GM18502 (cell line): ENCODE results near the gene LOXL3.
"Not testable (repeated sequence)": the region's sequence is repeated elsewhere in the genome, so short reads cannot be mapped to it uniquely, and the experiment has no call there.

ENCODE experiments used
- ATAC-seq: cut with Tn5 transposase; IDR thresholded peaks from one replicate; pipeline ENCODE4 v1.9.1; 2021; ENCODE audit warnings: mild to moderate bottlenecking; ENCODE audit not compliant: unreplicated experiment, poor library complexity

The LOXL3 gene

DNA sequence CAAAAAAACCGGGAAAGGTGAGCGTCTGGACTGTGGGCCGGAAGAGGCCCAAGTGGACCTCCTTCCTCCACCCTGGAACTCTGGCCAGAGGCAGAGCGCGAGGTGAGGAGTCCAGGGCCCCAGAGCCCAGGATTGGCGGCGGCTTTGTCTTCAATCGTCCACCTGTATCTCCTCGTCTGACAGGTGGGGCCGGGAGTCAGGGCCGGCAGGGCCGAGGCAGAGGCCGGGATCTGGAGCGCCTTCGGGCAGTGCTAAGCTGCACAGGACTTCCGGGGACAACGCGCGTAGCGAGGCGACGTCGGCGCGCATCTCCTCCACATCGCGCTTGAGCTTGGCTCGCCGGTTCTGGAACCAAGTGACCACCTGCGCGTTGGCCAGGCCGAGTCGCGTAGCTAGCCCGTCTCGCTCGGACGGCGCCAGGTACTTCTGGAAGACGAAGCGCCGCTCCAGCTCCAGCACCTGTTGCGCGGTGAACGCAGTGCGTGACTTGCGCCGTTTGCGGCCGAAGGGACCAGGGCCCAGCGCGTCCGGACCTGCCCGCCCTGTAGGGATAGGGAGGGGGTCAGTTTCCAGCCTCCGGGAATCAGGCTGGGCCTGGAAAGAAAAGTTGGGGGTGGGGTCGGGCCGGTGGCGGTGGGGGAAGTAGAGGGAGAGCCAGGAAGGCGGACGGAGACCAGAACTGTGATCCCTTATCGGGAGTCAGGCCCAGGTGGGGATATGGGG is 55.8 kb downstream of the LOXL3 start:
- no peak for ATAC-seq

GRCh38 chr2:74496997-74497776 is 56.6 kb downstream of the LOXL3 start:
- no peak for ATAC-seq

- no peak for ATAC-seq
Measured at GRCh38 chr2:74495440-74495839, 58.3 kb downstream of the LOXL3 start.

GRCh38 chr2:74493546-74493945 is 60.2 kb downstream of the LOXL3 start:
- no peak for ATAC-seq

GRCh38 chr2:74491648-74492544 is 61.8 kb downstream of the LOXL3 start:
- no peak for ATAC-seq

DNA sequence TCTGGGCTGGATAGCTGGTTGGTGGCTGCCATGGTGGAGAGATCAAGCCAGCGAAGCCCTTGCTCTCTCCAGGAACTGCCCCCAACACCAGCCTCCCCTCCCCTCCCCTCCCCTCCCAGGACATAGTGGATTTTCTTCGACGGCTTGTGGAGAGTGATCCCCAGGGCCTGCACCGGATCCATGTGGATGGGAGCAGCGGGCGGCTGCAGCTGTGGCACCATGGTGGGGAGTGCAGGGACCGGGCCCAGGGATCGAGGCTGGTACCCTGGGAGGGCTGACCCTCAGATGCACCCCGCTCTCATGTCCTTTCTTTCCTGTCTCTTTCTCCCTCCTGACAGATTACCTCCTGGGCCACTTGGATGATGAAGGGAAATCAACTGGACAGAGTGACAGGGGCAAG is 63.8 kb downstream of the LOXL3 start:
- ATAC-seq: no peak

DNA sequence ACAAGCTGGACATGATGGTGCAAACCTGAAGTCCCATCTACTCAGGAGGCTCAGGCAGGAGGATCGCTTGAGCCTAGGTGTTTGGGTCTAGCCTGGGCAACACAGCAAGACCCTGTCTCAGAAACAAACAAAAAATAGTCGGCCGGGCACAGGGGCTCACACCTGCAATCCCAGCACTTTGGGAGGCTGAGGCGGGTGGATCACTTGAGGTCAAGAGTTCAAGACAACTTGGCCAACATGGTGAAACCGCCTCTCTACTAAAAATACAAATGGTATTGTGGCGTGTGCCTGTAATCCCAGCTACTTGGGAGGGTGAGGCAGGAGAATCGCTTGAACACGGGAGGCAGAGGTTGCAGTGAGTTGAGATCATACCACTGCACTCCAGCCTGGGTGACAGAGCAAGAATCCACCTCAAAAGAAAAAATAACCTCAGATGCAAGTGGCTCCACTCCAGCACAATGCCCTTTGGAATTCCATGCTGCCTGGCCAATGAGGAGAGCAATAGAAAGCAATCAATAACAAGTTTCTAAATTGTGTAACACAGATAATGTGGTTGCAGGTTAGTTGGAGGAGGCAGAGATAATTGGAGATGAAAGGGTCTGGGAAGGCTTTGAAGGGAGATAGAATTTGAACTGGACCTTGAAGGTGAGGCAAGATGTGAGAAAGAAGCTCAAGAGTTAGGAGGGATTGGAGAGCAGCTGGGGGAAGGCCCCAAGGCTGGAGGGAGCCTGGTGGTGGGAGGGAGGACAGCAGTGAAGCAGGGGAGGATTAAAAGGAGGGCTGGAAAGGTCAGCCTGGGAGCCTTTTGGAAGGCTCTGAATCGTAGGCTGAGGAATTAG is 64.9 kb downstream of the LOXL3 start:
- ATAC-seq: no peak

DNA sequence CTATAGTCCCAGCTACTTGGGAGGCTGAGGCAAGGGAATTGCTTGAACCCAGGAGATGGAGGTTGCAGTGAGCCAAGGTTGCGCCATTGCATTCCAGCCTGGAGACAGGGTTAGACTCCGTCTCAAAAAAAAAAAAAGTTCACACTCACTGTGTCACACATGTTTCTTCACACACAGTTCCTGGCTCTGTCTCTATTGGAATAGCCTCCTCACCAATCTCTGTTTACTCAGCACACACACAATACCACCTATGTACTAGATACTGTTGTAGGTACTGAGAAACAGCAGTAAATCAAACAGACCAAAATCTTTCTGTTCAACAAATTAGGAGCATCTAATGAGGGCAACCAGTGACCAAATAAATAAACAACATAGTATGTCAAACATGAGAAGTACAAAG is 67.6 kb downstream of the LOXL3 start:
- ATAC-seq: no peak

- ATAC-seq: not testable (repeated sequence)
Measured at GRCh38 chr2:74483675-74484164, 70.0 kb downstream of the LOXL3 start.

DNA sequence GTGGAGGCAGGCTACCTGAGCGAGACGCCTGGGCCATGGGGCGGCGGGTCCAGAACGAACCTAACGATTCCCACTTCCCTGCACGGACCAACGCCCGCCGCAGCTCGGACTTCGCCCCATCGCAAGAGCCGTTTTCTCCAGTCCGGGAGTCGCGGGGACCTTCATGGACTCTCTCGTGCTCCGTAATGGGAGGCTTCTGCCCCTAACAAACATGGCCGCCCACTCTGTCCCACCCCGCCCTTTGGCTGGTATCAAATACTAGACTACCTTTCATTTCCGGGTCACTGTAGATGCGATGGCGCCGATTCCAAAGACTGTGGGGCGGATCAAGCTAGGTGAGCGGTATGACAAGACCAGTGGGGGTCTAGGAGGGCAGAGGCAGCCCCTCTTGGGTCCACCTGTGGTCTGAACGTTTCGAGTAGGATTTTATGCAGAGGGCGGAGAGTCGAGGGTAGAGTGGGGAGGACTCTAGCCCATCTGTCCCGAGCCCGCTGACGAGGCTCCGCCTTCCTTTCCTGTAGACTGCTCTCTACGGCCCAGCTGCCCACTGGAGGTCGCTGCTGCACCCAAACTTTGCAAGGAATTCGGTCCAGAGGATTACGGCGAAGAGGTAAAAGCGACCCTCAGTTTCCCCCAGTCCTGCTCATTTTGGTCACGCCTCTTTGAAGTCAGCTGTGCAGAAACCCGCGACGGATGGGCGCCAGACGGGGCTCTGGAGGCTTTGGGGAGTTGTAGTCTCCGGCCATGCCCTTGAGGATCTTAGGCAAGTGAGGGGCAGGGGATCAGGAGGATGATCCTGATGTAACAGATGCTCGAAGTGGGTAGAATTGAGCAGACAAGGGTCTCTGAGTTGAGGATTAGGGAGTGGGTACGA is 70.7 kb downstream of the LOXL3 start, which contains the start of the genes CCDC142 and TTC31:
Gene CCDC142 (minus strand): TSS at position 198 of the 874 bp plus-strand sequence. CDS start 161 bp downstream, at position 37.
Gene TTC31 (plus strand): TSS at position 281 of the 874 bp plus-strand sequence. CDS start 15 bp downstream, at position 296.
- peak; percentile 94 for ATAC-seq
